K562 (cell line): ENCODE measurements around the gene RBM19. TPM values are rescaled to one million over a fixed set of nuclear protein-coding genes. Genes with fewer than 3 reads are reported as not detected.

ENCODE experiments used
- ATAC-seq: fragments of 200-7000 bp; cut with Tn5 transposase; 3 replicates; pipeline ENCODE4 v1.9.1; 2020; ENCODE audit warnings: moderate library complexity
- BruUV-seq: library from RNA; stranded (reverse); fragments of 400-500 nt; replicated peaks from 2 replicates; lab custom pipeline; 2021; lab: Mats Ljungman, UMichigan
- CTCF ChIA-PET: fragments of 300-600 bp; formaldehyde crosslinking; extraction: SDS; loops from one replicate; lab custom pipeline; 2021; ENCODE audit warnings: low intra/inter-chr PET ratio; lab: Yijun Ruan, JAX
- POLR2A ChIA-PET: fragments of 300-600, 350-650 bp; sonication (Branson Sonifier 250); formaldehyde crosslinking; extraction: SDS; loops from one replicate; lab custom pipeline; 2021; ENCODE audit warnings: antibody characterized with exemption, inconsistent platforms; lab: Yijun Ruan, JAX
- DNase-seq, 4 experiments: peaks; one replicate each; pipeline versions ENCODE4 v3.0.0 to v3.0.0-alpha.2; 2011 to 2018; ENCODE audit warnings: low spot score in 3 of 4, mixed read lengths in 3 of 4; ENCODE audit errors: extremely low read depth in 1 of 4
- FAIRE-seq: peaks from 2 replicates; lab custom pipeline; 2011; peaks lifted over from hg19 to GRCh38; lab: Jason Lieb, UNC
- H2AFZ ChIP-seq: 2 replicates; pipeline ENCODE4 v1.6.0; 2011; ENCODE audit warnings: low read depth, low read length, control low read depth, inconsistent platforms
- H3K27ac ChIP-seq: fragments of 200-600 bp; 3 replicates; pipeline ENCODE4 v1.8.0; 2011; ENCODE audit warnings: low read depth, mild to moderate bottlenecking, control low read depth, inconsistent platforms, low read length, moderate library complexity, mixed read lengths; ENCODE audit errors: extremely low read depth
- H3K27me3 ChIP-seq, 2 experiments: fragments of 300-600 bp in 1 of 2; 2 replicates in 1 of 2; 3 replicates in 1 of 2; pipeline versions ENCODE4 v1.6.0 to v1.8.0; 2011; ENCODE audit warnings: inconsistent platforms in 2 of 2, low read length in 2 of 2, mild to moderate bottlenecking in 1 of 2, mixed read lengths in 1 of 2, moderate library complexity in 1 of 2; ENCODE audit not compliant: control insufficient read depth in 2 of 2, insufficient read depth in 2 of 2
- H3K36me3 ChIP-seq: fragments of 300-600 bp; 3 replicates; pipeline ENCODE4 v1.8.0; 2011; ENCODE audit warnings: mild to moderate bottlenecking, low read length, inconsistent platforms; ENCODE audit not compliant: control insufficient read depth, insufficient read depth
- H3K4me1 ChIP-seq, 2 experiments: fragments of 200-600 bp in 1 of 2; replicated peaks in 1 of 2; 2 replicates in 1 of 2; 3 replicates in 1 of 2; pipeline versions ENCODE4 v1.5.1 to v1.8.0; 2011; ENCODE audit warnings: inconsistent platforms in 2 of 2, low read length in 2 of 2, mild to moderate bottlenecking in 1 of 2, mixed read lengths in 1 of 2, moderate library complexity in 1 of 2; ENCODE audit not compliant: control insufficient read depth in 2 of 2, insufficient read depth in 2 of 2
- H3K4me2 ChIP-seq: 2 replicates; pipeline ENCODE4 v1.6.1; 2011; ENCODE audit warnings: low read length, control low read depth, inconsistent platforms, mixed read lengths; ENCODE audit not compliant: insufficient read depth
- H3K4me3 ChIP-seq: fragments of 200-600 bp; sonication (generic), shearing (Covaris generic); 2 replicates; pipeline ENCODE4 v1.5.1; 2016; ENCODE audit warnings: control low read depth, inconsistent platforms
- H3K79me2 ChIP-seq: fragments of 200-600 bp; 3 replicates; pipeline ENCODE4 v1.8.0; 2011; ENCODE audit warnings: low read length, inconsistent platforms; ENCODE audit not compliant: control insufficient read depth, insufficient read depth
- H3K9ac ChIP-seq, 2 experiments: 2 replicates each; pipeline versions ENCODE4 v1.6.0 to v1.6.1; 2011; ENCODE audit warnings: low read depth in 2 of 2, low read length in 2 of 2, control low read depth in 1 of 2, inconsistent platforms in 1 of 2, mild to moderate bottlenecking in 1 of 2, mixed read lengths in 1 of 2; ENCODE audit not compliant: insufficient read depth in 1 of 2
- H3K9me1 ChIP-seq: one replicate; pipeline ENCODE4 v1.6.0; 2011; ENCODE audit warnings: inconsistent platforms, mild to moderate bottlenecking, low read length, moderate library complexity; ENCODE audit not compliant: control insufficient read depth, insufficient read depth
- H3K9me3 ChIP-seq: replicated peaks from 2 replicates; pipeline ENCODE4 v1.5.1; 2011; ENCODE audit warnings: low read depth, low read length, inconsistent platforms; ENCODE audit not compliant: control insufficient read depth, insufficient read depth
- H4K20me1 ChIP-seq: replicated peaks from 2 replicates; pipeline ENCODE4 v1.6.1; 2011; ENCODE audit warnings: low read length, inconsistent platforms, mixed read lengths; ENCODE audit not compliant: control insufficient read depth, insufficient read depth
- CLOCK ChIP-seq: fragments of 250-450 bp; sonication (Bioruptor Pico); IDR thresholded peaks from 2 replicates; pipeline ENCODE4 v1.4.0; 2020; ENCODE audit warnings: mild to moderate bottlenecking, moderate library complexity, borderline replicate concordance
- ELF4 ChIP-seq: fragments of 450-650 bp; formaldehyde crosslinking; IDR thresholded peaks from 2 replicates; pipeline ENCODE4 v1.4.0; 2022; ENCODE audit warnings: missing genetic modification characterization
- HDAC3 ChIP-seq: fragments of 450-650 bp; IDR thresholded peaks from 2 replicates; pipeline ENCODE4 v1.6.1; 2018; ENCODE audit warnings: borderline replicate concordance, mild to moderate bottlenecking, moderate library complexity; ENCODE audit not compliant: partially characterized antibody
- HNRNPK ChIP-seq: fragments of 200-400 bp; formaldehyde crosslinking; IDR thresholded peaks from one replicate; pipeline ENCODE4 v1.6.1; 2018; ENCODE audit warnings: mild to moderate bottlenecking, low read depth, low read length; ENCODE audit not compliant: poor library complexity, severe bottlenecking
- MCM7 ChIP-seq, 2 experiments: fragments of 450-650 bp; IDR thresholded peaks; 2 replicates each; pipeline ENCODE4 v1.6.1; 2016 to 2018
- NUFIP1 ChIP-seq: fragments of 450-650 bp; IDR thresholded peaks from 2 replicates; pipeline ENCODE4 v1.6.1; 2018; ENCODE audit not compliant: partially characterized antibody
- SMAD4 ChIP-seq: fragments of 250-450 bp; sonication (Bioruptor Pico); conservative IDR thresholded peaks from 2 replicates; pipeline ENCODE4 v1.8.0; 2021; ENCODE audit warnings: inconsistent platforms, mild to moderate bottlenecking, moderate library complexity
- U2AF2 ChIP-seq: fragments of 200-400 bp; formaldehyde crosslinking; optimal IDR thresholded peaks from 2 replicates; pipeline ENCODE3; 2017; ENCODE audit warnings: low read depth, mild to moderate bottlenecking, low read length
- ZBTB34 ChIP-seq: fragments of 250-450 bp; sonication (Bioruptor Pico); IDR thresholded peaks from 2 replicates; pipeline ENCODE4 v1.8.0; 2021; ENCODE audit warnings: mild to moderate bottlenecking, moderate library complexity
- ZNF197 ChIP-seq: fragments of 200-800 bp; sonication (Bioruptor generic); IDR thresholded peaks from 2 replicates; pipeline ENCODE4 v1.6.1; 2016; ENCODE audit warnings: low read depth, missing genetic modification characterization, missing compliant biosample characterization
- WGBS: fragments of 100-300 bp; shearing (Covaris generic); methylation state at CpG from one replicate; pipeline ENCODE4 v1.1.6; 2016; ENCODE audit warnings: low coverage, mixed read lengths; ENCODE audit not compliant: insufficient coverage; ENCODE audit errors: missing lambda C conversion rate; 5-methylcytosine and 5-hydroxymethylcytosine counted together
- in situ Hi-C: fragments of 300-500 bp; cut with MboI; formaldehyde crosslinking; loops from 4 replicates; pipeline ENCODE4 v1.15.0; 2018; ENCODE audit warnings: inconsistent platforms, mixed read lengths
- intact Hi-C: fragments of 100-400 bp; cut with micrococcal nuclease; formaldehyde crosslinking; loops from 2 replicates; pipeline ENCODE4 v1.14.2; 2022
- polyA plus RNA-seq, 8 experiments: library from polyadenylated mRNA; depleted of rRNA in 4 of 8; stranded (reverse) in 5 of 8; unstranded in 3 of 8; fragments of >200 nt; fragmentation: Nextera tagmentation in 2 of 8; fragmentation: Illumina TruSeq in 1 of 8; extraction: Ambion mirVana in 2 of 8; extraction: Trizol in 1 of 8; gene quantifications; 2 replicates each; pipeline versions ENCODE4 v1.2.1 to v1.2.3, GENCODE V29; 2011 to 2014; ENCODE audit warnings: inconsistent platforms in 1 of 8, missing spikeins in 1 of 8
- total RNA-seq, 7 experiments: library from RNA; depleted of rRNA in 6 of 7; stranded (reverse); fragments of >200 nt in 6 of 7; fragmentation: Illumina TruSeq in 2 of 7; extraction: Trizol in 2 of 7; gene quantifications; 2 replicates each; pipeline versions ENCODE4 v1.2.1 to v1.2.3, GENCODE V29; 2011 to 2021; ENCODE audit warnings: low replicate concordance in 1 of 7

RBM19 gene
- total and polyA plus RNA-seq, 9 of the 15 experiments (the other 6 are each of a cell fraction or from before 2014, with no cell fraction given): 16.0 to 58.4 (median 37.9) TPM

DNA sequence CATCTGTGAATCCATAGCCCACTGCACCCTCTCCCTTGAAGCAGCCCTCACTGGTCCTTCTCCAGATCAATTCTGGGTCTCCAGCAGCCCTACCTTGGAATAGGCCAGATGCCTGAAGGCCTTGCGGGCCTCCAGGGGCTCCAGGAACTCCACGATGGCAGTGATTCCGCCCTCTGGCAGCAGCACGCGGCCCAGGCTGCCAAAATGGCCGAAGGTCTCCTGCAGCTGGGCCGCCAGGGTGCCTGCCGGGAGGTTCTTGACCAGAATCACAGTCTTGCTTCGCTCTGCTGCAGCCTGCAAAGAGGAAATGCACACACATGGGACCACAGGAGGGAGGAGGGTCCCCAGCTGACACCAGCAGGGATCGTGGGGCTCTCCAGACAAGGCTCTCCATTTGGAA lies 26.3 kb downstream of the RBM19 start:
- Histone ChIP-seq H3K9me1 (no peaks in the 10 kb centered on the region), H2AFZ (no peak overlapping the region), H3K4me2 (no peak overlapping the region), H3K4me1 (peaks cover 0 to 5% of the 10 kb centered on the region in 2 experiments; a peak in 2 of 5 replicates), H3K4me3 (no peak overlapping the region), H3K27me3 (no peaks in the 10 kb centered on the region), H3K36me3 (peaks cover 79% of the 10 kb centered on the region), H3K27ac (no peak overlapping the region), H3K79me2 (no peaks in the 10 kb centered on the region), H3K9me3 (no peaks in the 10 kb centered on the region), H4K20me1 (no peaks in the 10 kb centered on the region; the same call in 1 of the 2 replicates), H3K9ac (peak overlapping the region in 1 of 2 experiments; percentile 23; a peak in 1 of 4 replicates)
- DNase-seq: no peak
- intact Hi-C loops: no loop called here
- FAIRE-seq: no peak
- POLR2A ChIA-PET: interaction anchor here (1.1 kb wide), 1 partner anchor 46 kb away, joined by 3 read pairs; no protein-coding TSS in a partner anchor
- ATAC-seq: no peak
- WGBS: 95% methylated on average over 10 of the region's 10 CpGs
- BruUV-seq: no TSS peak
- CTCF ChIA-PET: no interaction called here
- in situ Hi-C loops: no loop called here
- TF ChIP-seq HNRNPK (no peak), MCM7 (IDR thresholded peaks at IDR 0.05) (no peak), HDAC3 (no peak), NUFIP1 (no peak), ZNF197 (CRISPR knock-in tag) (no peak), U2AF2 (no peak), CLOCK (no peak), ZBTB34 (CRISPR knock-in tag) (no peak), SMAD4 (CRISPR knock-in tag) (no peak), ELF4 (CRISPR knock-in tag) (no peak)
